PC-9 (cell line): ENCODE measurements around the gene SLC1A2. TPM values are rescaled to one million over a fixed set of nuclear protein-coding genes. Genes with fewer than 3 reads are reported as not detected.

Experiments used
- BruUV-seq: library from RNA; stranded (reverse); fragments of 400-500 nt; replicated peaks from 2 replicates; lab custom pipeline; 2021; lab: Mats Ljungman, UMichigan
- CTCF ChIA-PET: fragments of 300-600 bp; sonication (Branson Sonifier 250); formaldehyde crosslinking; loops from one replicate; lab custom pipeline; 2022; ENCODE audit warnings: antibody characterized with exemption; lab: Charles Lee
- POLR2A ChIA-PET: fragments of 300-600 bp; sonication (Branson Sonifier 250); formaldehyde crosslinking; loops from one replicate; lab custom pipeline; 2022; ENCODE audit warnings: antibody characterized with exemption; ENCODE audit not compliant: unreplicated experiment; lab: Charles Lee
- DNase-seq, 2 experiments: peaks; one replicate each; pipeline versions ENCODE4 v3.0.0 to v3.0.0-alpha.2; 2015 to 2022; ENCODE audit warnings: mixed read lengths in 1 of 2
- H2AFZ ChIP-seq: fragments of 200-600 bp; sonication (generic); 2 replicates; pipeline ENCODE4 v1.8.1; 2017; ENCODE audit warnings: antibody characterized with exemption
- H3F3A ChIP-seq: fragments of 200-600 bp; sonication (generic); 2 replicates; pipeline ENCODE4 v1.8.1; 2017; ENCODE audit warnings: antibody characterized with exemption, mild to moderate bottlenecking, low read depth; ENCODE audit not compliant: insufficient read depth
- H3K27ac ChIP-seq: fragments of 200-600 bp; sonication (generic); 2 replicates; pipeline ENCODE4 v1.6.1; 2016; ENCODE audit warnings: mixed run types
- H3K27me3 ChIP-seq: fragments of 200-600 bp; sonication (generic); 2 replicates; pipeline ENCODE4 v1.6.1; 2016; ENCODE audit warnings: low read depth, mixed run types; ENCODE audit not compliant: insufficient read depth
- H3K36me3 ChIP-seq: fragments of 200-600 bp; sonication (generic); 2 replicates; pipeline ENCODE4 v1.6.1; 2016; ENCODE audit warnings: low read depth, mixed run types
- H3K4me1 ChIP-seq: fragments of 200-600 bp; sonication (generic); replicated peaks from 2 replicates; pipeline ENCODE4 v1.6.1; 2016; ENCODE audit warnings: mixed run types; ENCODE audit not compliant: insufficient read depth
- H3K4me2 ChIP-seq: fragments of 200-600 bp; sonication (generic); 2 replicates; pipeline ENCODE4 v1.6.1; 2017; ENCODE audit warnings: mixed run types
- H3K4me3 ChIP-seq: fragments of 200-600 bp; sonication (generic); 2 replicates; pipeline ENCODE4 v1.6.1; 2016; ENCODE audit warnings: mixed run types
- H3K79me2 ChIP-seq: fragments of 200-600 bp; sonication (generic); 2 replicates; pipeline ENCODE4 v1.6.1; 2017; ENCODE audit warnings: low read depth, mixed run types
- H3K9me2 ChIP-seq: fragments of 200-600 bp; sonication (generic); 2 replicates; pipeline ENCODE4 v1.8.1; 2017; ENCODE audit warnings: mild to moderate bottlenecking; ENCODE audit not compliant: insufficient read depth
- H3K9me3 ChIP-seq: fragments of 200-600 bp; sonication (generic); 2 replicates; pipeline ENCODE4 v1.8.1; 2016; ENCODE audit warnings: low read depth; ENCODE audit not compliant: insufficient read depth
- H4K20me1 ChIP-seq: fragments of 200-600 bp; sonication (generic); 2 replicates; pipeline ENCODE4 v1.8.1; 2017; ENCODE audit not compliant: insufficient read depth
- CTCF ChIP-seq: fragments of 200-600 bp; sonication (generic); conservative IDR thresholded peaks from 2 replicates; pipeline ENCODE4 v1.6.1; 2017; ENCODE audit warnings: mixed run types, antibody characterized with exemption, mild to moderate bottlenecking, moderate library complexity
- EZH2 ChIP-seq: fragments of 200-600 bp; sonication (generic); IDR thresholded peaks from 2 replicates; pipeline ENCODE4 v1.8.0; 2017; ENCODE audit warnings: antibody characterized with exemption, low read depth
- intact Hi-C: fragments of 100-400 bp; cut with micrococcal nuclease; formaldehyde crosslinking; loops from one replicate; pipeline ENCODE4 v1.10.0; 2022; ENCODE audit not compliant: unreplicated experiment
- total RNA-seq: library from RNA; stranded (reverse); gene quantifications from 2 replicates; pipeline ENCODE4 v1.2.3, GENCODE V29; 2021

SLC1A2 gene
- total RNA-seq, 1 experiment from 2014 or later, result 0.09 TPM

GRCh38 chr11:35335226-35335625 lies 84.1 kb downstream of the SLC1A2 start:
- CTCF ChIA-PET, result no interaction called here
- no peaks in the 10 kb centered on the region for H3K9me2 ChIP-seq
- H3K9me3 ChIP-seq, result no peaks in the 10 kb centered on the region; the same call in 1 of the 2 replicates
- no peaks in the 10 kb centered on the region for H4K20me1 ChIP-seq
- no peak overlapping the region for H3K4me3 ChIP-seq
- no peak for DNase-seq
- TF ChIP-seq EZH2 (no peak), CTCF (no peak)
- H3K36me3 ChIP-seq, result no peaks in the 10 kb centered on the region
- H3K27ac ChIP-seq, result no peak overlapping the region
- H3K27me3 ChIP-seq, result no peaks in the 10 kb centered on the region
- POLR2A ChIA-PET, result no interaction called here
- H3F3A ChIP-seq, result peaks cover 27% of the 10 kb centered on the region
- no peak overlapping the region for H2AFZ ChIP-seq
- H3K4me1 ChIP-seq, result peaks cover 33% of the 10 kb centered on the region
- BruUV-seq, result no TSS peak
- H3K4me2 ChIP-seq, result no peak overlapping the region
- intact Hi-C loops, result loop anchor here (5.0 kb wide), 1 partner anchor 43 kb away; no protein-coding TSS in a partner anchor
- H3K79me2 ChIP-seq, result no peaks in the 10 kb centered on the region

GRCh38 chr11:35334385-35335090 lies 84.8 kb downstream of the SLC1A2 start:
- H3K4me2 ChIP-seq, result no peak overlapping the region
- TF ChIP-seq EZH2, result no peak
- H3K27me3 ChIP-seq, result no peaks in the 10 kb centered on the region
- no TSS peak for BruUV-seq
- peaks cover 33% of the 10 kb centered on the region for H3K4me1 ChIP-seq
- no peaks in the 10 kb centered on the region for H3K79me2 ChIP-seq
- no peaks in the 10 kb centered on the region; the same call in 1 of the 2 replicates for H3K9me3 ChIP-seq
- peaks cover 27% of the 10 kb centered on the region for H3F3A ChIP-seq
- intact Hi-C loops, result loop anchor here (5.0 kb wide), 1 partner anchor 42 kb away; no protein-coding TSS in a partner anchor
- no peaks in the 10 kb centered on the region for H3K36me3 ChIP-seq
- DNase-seq, result no peak
- H3K4me3 ChIP-seq, result no peak overlapping the region
- no peaks in the 10 kb centered on the region for H3K9me2 ChIP-seq
- ChIA-PET POLR2A (interaction anchor here (0.5 kb wide), 1 partner anchor 419 kb away, joined by 9 read pairs; the partner anchor contains the start of gene APIP), CTCF (no interaction called here)
- no peak overlapping the region for H2AFZ ChIP-seq
- no peaks in the 10 kb centered on the region for H4K20me1 ChIP-seq
- no peak overlapping the region for H3K27ac ChIP-seq

- intact Hi-C loops, result no loop called here
- H3K27me3 ChIP-seq, result no peaks in the 10 kb centered on the region
- no peak overlapping the region for H2AFZ ChIP-seq
- H3K4me1 ChIP-seq, result peaks cover 13% of the 10 kb centered on the region
- no peak for DNase-seq
- no peaks in the 10 kb centered on the region for H3K9me2 ChIP-seq
- H4K20me1 ChIP-seq, result no peaks in the 10 kb centered on the region
- no peak overlapping the region for H3K4me3 ChIP-seq
- H3K36me3 ChIP-seq, result no peaks in the 10 kb centered on the region
- peaks cover 13% of the 10 kb centered on the region for H3F3A ChIP-seq
- ChIA-PET POLR2A (no interaction called here), CTCF (no interaction called here)
- BruUV-seq, result no TSS peak
- TF ChIP-seq EZH2, result no peak
- no peak for TF ChIP-seq CTCF
- no peak overlapping the region for H3K27ac ChIP-seq
- no peak overlapping the region for H3K4me2 ChIP-seq
- H3K79me2 ChIP-seq, result no peaks in the 10 kb centered on the region
- H3K9me3 ChIP-seq, result no peaks in the 10 kb centered on the region; the same call in 1 of the 2 replicates
Observed at GRCh38 chr11:35332524-35332923, 86.8 kb downstream of the SLC1A2 start.
